ENCODE measurements around the gene TNNT2. TPM values are rescaled to one million over a fixed set of nuclear protein-coding genes. Genes with fewer than 3 reads are reported as not detected.

The TNNT2 gene
- total and polyA plus RNA-seq, 2 of the 4 experiments (the other 2 are of a cell fraction) = 0.18 to 1.2 TPM

- TF ChIP-seq RAD21 (IDR thresholded peaks at IDR 0.05; ENCODE audit: low read length) = no peak
- no peak for TF ChIP-seq POLR2A (IDR thresholded peaks at IDR 0.05; ENCODE audit: low read depth, low read length)
- no peak for TF ChIP-seq CEBPB (IDR thresholded peaks at IDR 0.05; ENCODE audit: low read depth, low read length)
- no peak for TF ChIP-seq MAZ (IDR thresholded peaks at IDR 0.05; ENCODE audit: borderline replicate concordance, low read depth, low read length)
- TF ChIP-seq BHLHE40 (IDR thresholded peaks at IDR 0.05; ENCODE audit: low read depth, low read length) = no peak
- TF ChIP-seq MAFK (IDR thresholded peaks at IDR 0.05; ENCODE audit: low read depth, low read length) = no peak
- no peak for TF ChIP-seq SMC3 (IDR thresholded peaks at IDR 0.05; ENCODE audit: low read depth, low read length)
- TF ChIP-seq NFE2L2 (IDR thresholded peaks at IDR 0.05; ENCODE audit: low read depth, low read length) = no peak
- no peak for TF ChIP-seq CHD1 (IDR thresholded peaks at IDR 0.05; ENCODE audit: low read depth, low read length)
- no peak for TF ChIP-seq RCOR1 (IDR thresholded peaks at IDR 0.05; ENCODE audit: insufficient replicate concordance, low read length)
- Histone ChIP-seq H3K14ac (replicated peaks; ENCODE audit: low read depth, low read length) (no peak overlapping the region), H3K9ac (ENCODE audit: low read depth, low read length) (no peak overlapping the region), H2AK5ac (ENCODE audit: low read depth, low read length) (no peak overlapping the region), H3K27ac (ENCODE audit: insufficient read depth, low read length) (no peak overlapping the region), H4K91ac (ENCODE audit: insufficient read depth, low read depth, low read length) (no peak overlapping the region), H3K27me3 (ENCODE audit: control insufficient read depth, insufficient read depth, low read length) (peaks cover 53% of the 10 kb centered on the region), H3K23ac (ENCODE audit: low read depth, low read length) (peak overlapping the region; percentile 47; the same call in 1 of the 2 replicates), H3K56ac (ENCODE audit: extremely low read depth, insufficient read depth, low read length) (no peak overlapping the region), H3K4me1 (ENCODE audit: control insufficient read depth, insufficient read depth, low read length) (no peaks in the 10 kb centered on the region), H4K5ac (ENCODE audit: low read depth, low read length) (no peak overlapping the region), H2BK15ac (ENCODE audit: low read depth, low read length) (no peak overlapping the region), H3K9me3 (ENCODE audit: control insufficient read depth, insufficient read depth, low read length) (peaks cover 8% of the 10 kb centered on the region), H4K20me1 (ENCODE audit: insufficient read depth, low read length) (no peaks in the 10 kb centered on the region), H2BK5ac (ENCODE audit: low read depth, low read length, poor library complexity, severe bottlenecking) (no peak overlapping the region), H2BK120ac (ENCODE audit: low read depth, low read length) (no peak overlapping the region), H3K4me3 (ENCODE audit: insufficient read depth, low read depth, low read length) (no peak overlapping the region), H3K4ac (ENCODE audit: low read depth, low read length) (no peak overlapping the region), H3K18ac (ENCODE audit: low read depth, low read length) (no peak overlapping the region), H3K4me2 (ENCODE audit: low read depth, low read length) (no peak overlapping the region), H4K8ac (ENCODE audit: low read depth in 2 of 2, low read length in 2 of 2) (no peak overlapping the region), H3K9me1 (ENCODE audit: insufficient read depth, low read length) (no peaks in the 10 kb centered on the region; the same call in 1 of the 2 replicates), H2AK9ac (replicated peaks; ENCODE audit: low read depth, low read length, poor library complexity) (no peak overlapping the region), H2AFZ (replicated peaks; ENCODE audit: low read length, poor library complexity) (no peak overlapping the region), H3K36me3 (ENCODE audit: control insufficient read depth, insufficient read depth, low read length) (no peaks in the 10 kb centered on the region), H3K79me1 (ENCODE audit: low read depth in 1 of 2, low read length in 2 of 2) (no peaks in the 10 kb centered on the region), H2BK20ac (ENCODE audit: low read depth, low read length) (no peak overlapping the region)
- ChIA-PET POLR2A (ENCODE audit: unreplicated experiment) (no interaction called here), CTCF (interaction anchor here (3.5 kb wide), 1 partner anchor 15 kb away, joined by 13 read pairs; no protein-coding TSS in a partner anchor)
- in situ Hi-C loops (cut with MboI; ENCODE audit: low sequenced_read_pairs) = no loop called here
- dilution Hi-C loops (cut with HindIII; ENCODE audit: low sequenced_read_pairs, unreplicated experiment) = no loop called here
- DNase-seq (no peak), ATAC-seq (ENCODE audit: low read depth) (no peak)
- no TSS peak for BruUV-seq (replicated peaks)
- intact Hi-C loops (cut with micrococcal nuclease) = no loop called here
- 92% methylated on average over 4 of the region's 7 CpGs; no CpG with 5 or more reads in 1 of the 2 experiments for WGBS, 2 experiments (ENCODE audit: extremely low coverage in 2 of 2, insufficient read length in 1 of 2)
Measured at GRCh38 chr1:201420608-201421002, 43.1 kb upstream of the TNNT2 start.

Data from IMR-90 (cell line).